ENCODE measurements around the gene IL17RA.
"Not testable (repeated sequence)": the region's sequence is repeated elsewhere in the genome, so short reads cannot be mapped to it uniquely, and the experiment has no call there.

The IL17RA gene

DNA sequence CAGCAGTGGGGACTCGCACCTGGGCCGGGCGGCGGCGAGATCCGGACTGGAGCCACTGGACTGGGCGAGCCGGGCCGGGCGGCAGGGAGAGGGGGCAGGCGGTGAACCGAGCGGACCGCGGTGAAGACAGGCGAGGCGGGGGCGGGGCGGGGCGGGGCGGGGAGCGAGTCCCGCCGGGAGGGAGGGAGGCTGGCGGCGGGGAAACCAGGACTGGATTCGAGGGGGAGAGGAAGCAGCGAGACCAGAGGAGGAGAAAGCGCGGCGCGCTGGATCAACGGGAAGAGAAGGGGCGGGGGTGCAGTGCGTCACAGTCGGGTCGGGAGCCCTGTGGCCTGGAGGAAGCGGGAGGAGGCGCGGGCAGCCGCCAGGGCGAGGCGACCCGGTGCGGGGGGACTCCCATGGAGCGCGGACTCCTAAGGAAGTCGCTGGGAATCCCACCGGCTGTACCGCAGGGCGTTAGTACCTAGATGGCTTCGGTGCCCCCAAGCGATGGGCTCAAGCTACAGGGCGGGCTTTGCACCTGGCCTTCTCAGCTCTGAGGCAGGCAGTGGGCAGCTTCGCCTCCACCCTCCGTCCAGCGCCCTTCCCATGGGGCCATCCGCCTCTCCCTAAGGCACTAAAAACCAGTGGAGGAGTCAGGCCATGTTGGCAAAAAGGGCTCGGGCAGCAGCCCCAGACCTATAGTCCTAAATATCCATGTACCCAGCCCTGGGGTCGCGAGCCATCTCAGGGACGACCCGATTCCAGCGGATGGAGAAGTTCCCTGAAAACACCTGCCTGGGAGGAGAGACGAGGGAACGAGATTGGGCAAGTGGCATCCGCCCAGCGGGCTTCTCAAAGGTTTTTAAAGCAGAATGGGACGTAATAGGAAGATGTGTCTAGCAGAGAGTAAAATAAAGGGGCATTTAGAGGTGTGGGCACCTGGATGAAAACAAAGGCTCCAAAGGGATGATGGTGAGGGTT lies 36.7 kb downstream of the IL17RA start, which contains the start of gene TMEM121B:
TSS of gene TMEM121B (minus strand) at position 128 of the 963 bp plus-strand sequence. CDS start 233 bp downstream, outside the sequence.
- DNase-seq = peak; percentile 31

GRCh38 chr22:17130199-17130598 lies 45.4 kb downstream of the IL17RA start:
- DNase-seq = no peak

DNA sequence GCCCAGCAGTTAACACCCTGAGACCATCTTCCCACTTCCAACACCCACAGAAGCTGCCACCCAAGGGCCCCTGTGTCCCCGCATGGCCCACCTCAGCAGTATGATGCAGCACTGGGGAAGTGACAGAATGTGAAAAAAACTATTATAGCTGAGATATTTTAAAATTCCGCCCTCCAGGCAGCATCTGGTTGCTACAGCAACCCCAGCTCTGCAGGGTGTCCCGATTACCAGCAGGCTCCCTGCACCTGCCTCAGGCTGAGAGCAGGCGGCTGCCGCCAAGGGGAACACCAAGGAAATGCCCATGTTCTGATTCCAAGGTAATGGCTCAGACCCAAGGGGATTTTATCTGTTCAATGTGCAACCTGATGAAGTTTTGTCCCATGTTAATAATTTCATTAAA lies 46.9 kb downstream of the IL17RA start:
- no peak for DNase-seq

GRCh38 chr22:17132112-17132511 lies 47.3 kb downstream of the IL17RA start:
- no peak for DNase-seq

GRCh38 chr22:17133137-17133536 lies 48.3 kb downstream of the IL17RA start:
- no peak for DNase-seq

DNA sequence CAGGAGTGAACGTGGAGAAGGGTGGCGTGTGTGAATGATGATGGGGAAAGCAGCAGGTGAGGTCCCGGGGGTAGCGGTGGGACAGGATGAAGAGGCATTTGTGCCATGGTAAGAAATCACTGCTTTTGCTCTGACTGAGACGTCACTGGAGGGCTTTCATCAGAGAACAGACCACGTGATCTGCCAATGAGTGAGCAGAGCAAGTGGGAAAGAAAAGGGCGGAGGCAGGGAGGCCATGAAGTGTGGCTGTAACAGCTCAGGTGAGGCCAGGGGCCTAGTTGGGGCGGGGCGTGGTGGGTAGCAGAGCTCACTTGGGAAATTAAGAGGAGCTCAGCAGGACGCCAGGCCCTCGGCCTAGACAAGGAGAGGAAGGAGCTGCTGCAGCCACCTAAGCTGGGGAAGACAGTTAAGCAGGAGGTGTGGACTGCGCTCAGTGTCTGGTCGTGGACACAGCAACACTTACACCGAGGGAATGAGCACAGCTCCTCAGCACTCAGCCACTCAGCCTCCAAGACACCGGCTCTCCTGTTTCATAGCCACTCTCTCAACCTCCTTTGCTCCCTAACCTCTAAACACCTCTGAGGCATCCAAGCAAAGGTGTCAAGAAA lies 50.5 kb downstream of the IL17RA start:
- DNase-seq = no peak

GRCh38 chr22:17137170-17137569 lies 52.4 kb downstream of the IL17RA start:
- no peak for DNase-seq

DNA sequence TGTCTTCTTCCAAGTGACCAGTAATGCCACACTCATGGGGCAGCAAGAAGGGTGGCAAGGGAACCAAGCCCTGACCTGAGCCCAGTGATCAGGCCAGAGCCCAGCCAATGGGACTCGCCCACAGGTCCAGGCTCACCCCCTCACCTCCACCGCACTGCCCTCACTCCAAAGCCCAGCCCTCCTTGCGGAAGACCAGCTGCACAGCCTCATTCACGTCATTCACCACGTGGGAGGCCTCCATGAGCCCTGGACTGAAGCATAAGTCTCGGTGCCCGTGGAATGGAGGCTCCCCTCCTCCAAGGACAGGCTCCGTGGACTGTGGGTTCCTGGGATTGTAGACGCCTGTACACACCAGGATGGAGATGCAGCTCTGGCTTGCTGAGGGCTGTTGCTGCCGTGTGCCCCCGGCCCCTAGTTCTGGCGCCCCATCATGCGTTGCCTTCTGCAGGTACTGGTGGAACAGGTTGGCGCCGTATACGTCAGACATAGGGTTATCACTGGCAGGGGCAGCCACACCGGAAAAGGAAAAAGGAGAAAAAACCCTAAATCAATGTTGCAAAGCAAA lies 53.1 kb downstream of the IL17RA start:
- no peak for DNase-seq

DNA sequence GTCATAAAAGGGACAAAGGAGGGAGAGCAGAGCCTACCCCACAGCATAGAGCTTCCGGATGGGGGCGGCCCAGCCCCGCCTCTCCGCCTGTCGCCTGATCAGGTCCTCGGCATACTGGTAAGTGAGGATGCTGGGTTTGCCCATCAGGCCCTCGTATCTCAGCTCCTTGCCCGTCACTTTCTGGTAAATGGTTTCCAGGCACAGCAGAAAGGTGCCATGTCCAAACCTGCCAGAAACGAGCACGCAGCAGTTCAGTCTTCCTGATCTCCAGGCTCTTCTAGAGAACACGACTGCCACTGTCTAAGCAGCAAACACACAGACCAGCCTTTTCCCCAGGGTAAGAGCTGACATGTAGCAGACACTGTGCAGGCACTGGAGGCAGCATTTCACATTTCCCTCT lies 53.7 kb downstream of the IL17RA start:
- DNase-seq = no peak

- DNase-seq = no peak
These were observed 55.2 kb downstream of the IL17RA start for GRCh38 chr22:17140022-17140421.

GRCh38 chr22:17140826-17141766 lies 56.3 kb downstream of the IL17RA start:
- DNase-seq = no peak

DNA sequence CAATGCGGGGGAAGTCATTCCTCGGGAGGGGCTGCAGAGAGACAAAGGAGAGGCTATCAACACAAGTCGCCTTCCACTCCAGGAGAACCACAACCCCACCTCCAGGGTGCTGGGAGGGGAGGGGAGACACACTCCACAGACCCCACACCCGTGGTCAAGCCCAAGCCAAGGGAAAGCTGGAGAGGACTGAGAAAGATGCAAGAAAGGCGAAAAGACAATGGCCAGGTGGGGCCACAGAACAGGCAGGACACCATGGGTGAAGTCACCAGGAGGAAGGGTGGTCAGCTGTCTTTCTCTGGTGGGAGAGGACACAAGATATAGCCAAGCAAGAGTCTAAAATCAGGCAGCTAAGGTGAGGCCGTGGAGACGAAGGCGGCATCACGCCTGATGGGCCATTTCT lies 58.3 kb downstream of the IL17RA start:
- no peak for DNase-seq

GRCh38 chr22:17143826-17144225 lies 59.0 kb downstream of the IL17RA start:
- no peak for DNase-seq

- no peak for DNase-seq
These were observed 60.4 kb downstream of the IL17RA start for GRCh38 chr22:17145021-17145680.

DNA sequence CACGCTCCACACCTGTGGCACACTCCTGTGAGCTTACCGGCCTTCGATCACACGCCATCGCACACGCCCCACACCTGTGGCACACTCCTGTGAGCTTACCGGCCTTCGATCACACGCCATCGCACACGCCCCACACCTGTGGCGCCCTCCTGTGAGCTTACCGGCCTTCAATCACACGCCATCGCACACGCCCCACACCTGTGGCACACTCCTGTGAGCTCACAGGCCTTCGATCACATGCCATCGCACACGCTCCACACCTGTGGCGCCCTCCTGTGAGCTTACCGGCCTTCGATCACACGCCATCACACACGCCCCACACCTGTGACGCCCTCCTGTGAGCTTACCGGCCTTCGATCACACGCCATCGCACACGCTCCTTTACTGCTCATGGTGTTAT lies 62.7 kb downstream of the IL17RA start:
- DNase-seq = not testable (repeated sequence)

- no peak for DNase-seq
These were observed 64.4 kb downstream of the IL17RA start for GRCh38 chr22:17149076-17149815.

DNA sequence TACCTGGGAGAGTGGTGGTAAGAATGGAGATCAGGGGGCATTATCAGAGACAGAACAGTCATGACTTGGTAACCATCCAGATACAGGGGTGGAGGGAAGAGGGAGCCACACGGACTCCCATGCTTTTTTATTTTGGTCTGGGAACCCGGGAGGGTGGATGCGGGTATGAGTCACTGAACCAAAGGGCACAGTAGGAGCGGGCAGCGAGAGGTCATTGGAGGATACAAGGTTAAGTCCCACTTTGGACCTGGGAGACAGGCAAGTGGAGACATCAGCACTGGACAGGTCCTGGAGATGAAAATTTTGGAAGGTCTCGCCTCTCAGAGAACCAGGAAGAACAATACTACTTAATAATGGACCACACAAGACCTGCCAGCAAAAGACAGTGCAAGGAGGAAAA lies 67.5 kb downstream of the IL17RA start:
- no peak for DNase-seq

GRCh38 chr22:17152971-17153370 lies 68.2 kb downstream of the IL17RA start:
- no peak for DNase-seq

DNA sequence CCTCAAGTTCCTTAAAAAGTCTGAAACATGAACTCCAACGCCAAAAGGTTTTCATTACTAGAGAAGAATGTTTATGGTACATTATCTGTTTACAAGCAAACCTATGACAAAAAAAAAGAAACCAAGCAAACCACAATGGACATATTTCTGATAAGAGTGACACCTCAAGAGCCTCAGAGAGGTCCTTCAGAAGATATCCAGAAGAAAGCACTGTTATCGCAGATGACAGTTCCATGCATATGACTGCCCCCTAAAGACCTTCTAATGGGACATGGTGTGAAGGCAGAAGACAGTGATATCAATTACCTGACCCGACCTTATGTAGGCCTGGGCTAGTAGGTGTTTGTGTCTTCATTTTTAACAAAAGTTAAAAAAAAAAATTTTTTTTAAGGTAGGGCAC lies 71.1 kb downstream of the IL17RA start:
- DNase-seq = no peak

DNA sequence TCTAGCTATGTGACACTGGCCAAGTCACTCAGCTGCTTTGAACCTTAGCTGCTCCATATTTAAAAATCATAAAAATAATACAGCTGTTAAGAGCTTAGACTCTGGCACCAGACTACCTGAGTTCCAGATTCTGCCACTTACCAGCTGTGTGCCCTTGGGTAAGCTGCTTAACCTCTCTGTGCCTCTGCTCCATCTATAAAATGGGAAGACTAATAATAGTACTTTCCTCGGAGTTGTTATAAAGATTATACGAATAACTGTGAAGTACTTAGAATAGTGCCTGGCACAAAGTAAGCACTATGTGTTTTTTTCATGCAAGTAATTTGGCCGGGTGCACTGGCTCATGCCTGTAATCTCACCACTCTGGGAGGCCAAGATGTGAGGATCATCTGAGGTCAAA lies 72.9 kb downstream of the IL17RA start:
- DNase-seq = no peak

DNA sequence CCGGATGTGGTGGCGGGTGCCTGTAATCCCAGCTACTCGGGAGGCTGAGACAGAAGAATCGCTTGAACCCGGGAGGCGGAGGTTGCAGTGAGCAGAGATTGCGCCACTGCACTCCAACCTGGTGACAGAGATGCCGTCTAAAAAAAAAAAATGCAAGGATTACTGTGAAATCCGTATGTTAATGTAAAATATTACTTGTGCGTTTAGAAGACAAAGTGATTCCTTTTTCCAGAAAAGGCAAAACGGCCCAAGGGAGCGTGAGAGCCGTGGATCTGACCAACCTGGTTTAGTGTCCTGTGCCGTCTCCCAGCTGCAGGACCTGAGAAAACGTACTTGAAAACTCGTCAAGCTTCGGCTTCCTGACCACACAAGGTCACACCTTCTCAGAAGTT lies 73.4 kb downstream of the IL17RA start:
- no peak for DNase-seq
